Mammary epithelial cell (primary cell): ENCODE data around the gene MDH2.

ENCODE experiments used
- CTCF ChIP-seq, 2 donors: IDR thresholded peaks in 1 of 2; conservative IDR thresholded peaks in 1 of 2; 2 replicates each; pipeline ENCODE4 v1.5.1; 2011 to 2012; ENCODE audit warnings: inconsistent platforms in 2 of 2, low read length in 2 of 2, mild to moderate bottlenecking in 2 of 2, control low read depth in 1 of 2, low read depth in 1 of 2; ENCODE audit not compliant: insufficient read depth in 1 of 2; ENCODE audit errors: extremely low read depth in 1 of 2
- EZH2 ChIP-seq: IDR thresholded peaks from 2 replicates; pipeline ENCODE4 v1.6.1; 2012; ENCODE audit warnings: low read length, inconsistent platforms, borderline replicate concordance

- no peak for TF ChIP-seq CTCF (conservative IDR thresholded peaks at IDR 0.05 in 1 of 2, IDR thresholded peaks at IDR 0.05 in 1 of 2; ENCODE audit: extremely low read depth in 1 of 2, insufficient read depth in 1 of 2, low read depth in 1 of 2, low read length in 2 of 2)
- TF ChIP-seq EZH2 = no peak
These were observed at the start of gene MDH2, which contains the start of gene STYXL1 for GRCh38 chr7:76047811-76048667.
